Brain pericyte (primary cell): ENCODE measurements around the gene PTPRD.

Experiments
- DNase-seq: peaks from one replicate; pipeline ENCODE4 v3.0.0-alpha.2; 2012; ENCODE audit warnings: low read depth, low spot score

PTPRD gene

GRCh38 chr9:9754186-9754585 lies 858.6 kb downstream of the PTPRD start:
- DNase-seq: no peak

DNA sequence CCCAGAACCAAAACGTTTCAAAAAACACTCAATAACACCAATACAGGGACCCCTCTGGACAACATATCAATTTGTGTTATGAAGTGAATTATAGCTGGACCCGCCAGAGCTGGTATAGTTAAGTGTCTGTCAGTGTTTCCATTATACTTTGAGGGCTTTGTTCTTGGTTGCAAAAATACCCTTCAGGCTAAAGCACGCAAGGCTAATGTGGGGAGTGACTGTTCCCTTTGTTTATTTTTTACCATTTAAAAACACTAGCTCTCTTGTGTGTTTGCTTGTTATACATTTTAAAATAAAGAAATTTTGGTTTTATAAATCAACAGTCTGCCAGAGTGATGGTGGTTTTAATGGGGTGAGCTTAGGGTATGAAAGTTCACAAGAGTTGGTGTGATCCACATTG lies 859.5 kb downstream of the PTPRD start:
- DNase-seq: no peak

DNA sequence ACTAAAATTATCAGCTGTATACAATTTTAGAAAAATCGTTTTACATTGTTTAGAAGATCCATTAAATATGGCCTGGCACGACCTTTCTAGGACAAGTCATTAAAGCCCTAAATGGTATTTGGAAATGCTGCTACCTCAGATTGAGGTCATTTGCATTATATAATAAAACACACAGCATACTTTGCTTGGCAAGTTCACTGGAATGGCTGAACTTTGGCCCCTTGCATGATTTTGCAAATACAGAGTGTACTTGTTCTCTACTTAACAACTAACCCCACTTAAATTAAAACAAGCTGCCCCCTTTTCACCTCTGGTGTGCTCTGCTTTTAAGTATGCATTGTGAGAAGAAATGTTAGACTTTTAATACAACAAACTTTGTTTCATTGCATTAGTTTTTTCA lies 860.1 kb downstream of the PTPRD start:
- DNase-seq: no peak

GRCh38 chr9:9751996-9752395 lies 860.8 kb downstream of the PTPRD start:
- DNase-seq: no peak

- no peak for DNase-seq
Observed at GRCh38 chr9:9750719-9751118, 862.1 kb downstream of the PTPRD start.

- DNase-seq: no peak
Observed at GRCh38 chr9:9749591-9749990, 863.2 kb downstream of the PTPRD start.

- DNase-seq: no peak
Observed at GRCh38 chr9:9747787-9748186, 865.0 kb downstream of the PTPRD start.

GRCh38 chr9:9746826-9747225 lies 866.0 kb downstream of the PTPRD start:
- DNase-seq: no peak

- DNase-seq: no peak
Observed at GRCh38 chr9:9743822-9744221, 869.0 kb downstream of the PTPRD start.

DNA sequence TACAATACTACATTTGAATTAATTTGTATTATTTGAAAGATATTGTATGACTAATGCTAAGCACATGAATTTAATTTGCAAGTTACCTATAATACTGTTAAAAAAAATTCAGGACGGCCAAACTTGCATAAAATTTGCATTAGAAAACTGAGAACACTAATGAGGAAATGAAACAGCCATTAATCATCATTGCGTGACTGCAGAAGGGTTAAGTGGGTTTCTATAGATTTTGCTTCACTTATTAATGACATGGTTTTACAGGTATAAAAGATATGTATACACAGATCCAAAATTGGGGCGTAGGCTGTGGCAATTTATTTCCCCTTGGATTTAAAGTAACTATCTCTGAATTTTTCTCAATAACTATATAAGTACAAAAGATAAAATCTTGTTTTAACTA lies 882.6 kb downstream of the PTPRD start:
- no peak for DNase-seq

DNA sequence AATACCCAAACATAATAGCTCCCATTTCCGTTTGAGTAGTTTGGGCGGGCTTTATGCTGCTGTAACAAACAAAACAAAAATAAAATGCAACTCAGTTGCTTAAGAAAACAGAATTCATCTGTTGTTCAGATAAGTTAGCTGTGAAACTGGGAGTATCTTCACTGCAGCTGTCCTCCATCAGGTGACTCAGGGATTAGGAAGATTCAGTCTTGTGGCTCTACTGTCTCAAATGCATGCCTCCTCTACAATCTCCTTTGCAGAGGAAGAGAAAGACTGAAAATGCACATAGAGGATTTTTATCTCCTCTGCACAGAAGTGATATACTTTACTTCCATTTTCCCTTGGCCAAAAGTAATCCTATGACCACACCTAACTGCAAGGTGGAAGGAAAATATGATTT lies 883.7 kb downstream of the PTPRD start:
- no peak for DNase-seq

DNA sequence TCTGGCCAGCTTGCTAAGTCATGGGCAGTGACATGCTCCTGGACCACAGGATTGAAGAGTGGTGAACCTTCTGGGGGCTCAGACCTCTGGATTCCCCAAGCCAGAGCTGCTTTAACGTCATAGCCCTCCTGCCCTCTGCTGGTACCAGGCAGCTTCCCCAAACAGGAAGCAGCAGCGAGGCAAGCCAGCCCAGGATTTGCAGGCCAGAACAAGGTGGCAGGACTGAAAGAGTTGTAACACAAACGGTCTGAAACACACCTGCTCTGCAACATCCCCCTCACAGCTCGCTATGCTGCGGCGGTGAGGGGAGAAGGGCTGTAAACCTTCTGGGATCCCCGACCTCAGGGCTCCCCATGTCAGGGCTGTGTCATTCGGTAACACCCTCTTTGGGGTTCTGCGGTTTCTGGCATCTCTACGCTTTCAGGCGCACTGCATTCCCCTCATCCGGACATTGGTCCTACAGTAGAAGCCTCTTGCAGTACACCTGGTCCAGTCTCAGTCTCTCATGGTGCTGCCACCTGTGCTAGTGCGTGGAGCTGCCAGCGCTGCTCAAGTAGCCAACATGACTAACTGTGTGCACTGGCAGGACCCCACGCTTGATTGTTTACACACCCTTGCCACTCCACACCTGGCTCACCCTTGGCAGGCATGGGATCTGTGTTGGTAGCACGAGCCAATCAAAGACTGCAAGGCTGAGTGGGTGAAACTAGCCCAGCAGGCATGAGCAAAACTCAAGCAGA lies 893.3 kb downstream of the PTPRD start:
- no peak for DNase-seq

- DNase-seq: no peak
Observed at GRCh38 chr9:9718691-9719090, 894.1 kb downstream of the PTPRD start.

DNA sequence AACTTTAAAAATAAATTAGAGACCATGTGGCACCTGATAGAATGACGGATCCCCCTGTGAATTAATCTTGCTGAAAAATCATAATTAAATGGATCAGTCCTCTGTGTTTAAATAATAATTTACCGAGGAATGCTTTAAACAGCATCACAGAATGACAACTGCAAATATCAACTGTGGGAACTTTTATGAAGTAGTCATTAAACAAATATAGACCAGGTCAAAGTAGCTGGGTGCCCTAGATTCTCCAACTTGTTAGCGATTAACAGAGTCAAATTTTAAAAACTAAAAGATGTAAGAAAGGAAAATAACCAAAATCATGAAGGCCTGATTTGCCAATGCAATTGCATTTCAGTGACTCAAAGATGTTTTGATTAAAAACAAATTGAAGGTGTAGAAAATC lies 933.4 kb downstream of the PTPRD start:
- DNase-seq: no peak

DNA sequence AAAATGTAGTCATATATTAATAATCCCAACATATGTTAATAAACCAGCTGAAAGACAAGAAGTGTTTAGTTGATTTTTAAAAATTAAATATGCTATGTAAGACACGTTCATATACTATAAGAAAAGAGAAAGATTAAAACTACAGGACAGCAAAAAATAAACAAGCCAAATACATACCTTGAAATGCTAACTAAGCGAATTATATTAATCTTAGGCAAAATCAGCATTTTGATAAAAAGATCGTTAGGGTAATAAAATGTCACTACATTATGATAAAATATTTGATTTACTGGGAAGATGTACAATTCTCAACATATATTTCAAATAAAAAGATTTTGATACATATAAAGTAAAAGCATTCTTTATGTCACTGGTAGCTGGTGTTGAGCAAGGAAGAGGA lies 938.3 kb downstream of the PTPRD start:
- DNase-seq: no peak

- DNase-seq: no peak
Observed at GRCh38 chr9:9670454-9670853, 942.3 kb downstream of the PTPRD start.

- DNase-seq: no peak
Observed at GRCh38 chr9:9645006-9645405, 967.8 kb downstream of the PTPRD start.

DNA sequence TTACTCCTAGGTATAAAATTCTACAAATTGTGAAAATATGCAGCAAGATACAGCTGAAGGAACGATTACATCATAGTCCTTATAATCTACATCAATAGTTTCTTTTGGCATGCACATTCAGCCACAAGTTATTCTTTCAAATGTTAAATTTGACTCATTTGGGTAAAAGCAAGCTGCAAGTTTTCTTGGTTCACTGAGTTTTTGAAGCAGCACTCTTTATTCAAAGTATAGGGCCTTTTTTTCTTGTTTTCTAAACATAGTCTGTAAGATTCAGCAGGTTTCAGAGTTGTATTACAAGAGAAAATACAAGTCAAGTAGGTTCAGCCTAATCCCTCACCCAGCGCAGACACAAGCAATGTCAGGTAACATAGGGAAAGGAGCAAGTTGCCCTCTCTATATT lies 981.5 kb downstream of the PTPRD start:
- no peak for DNase-seq

DNA sequence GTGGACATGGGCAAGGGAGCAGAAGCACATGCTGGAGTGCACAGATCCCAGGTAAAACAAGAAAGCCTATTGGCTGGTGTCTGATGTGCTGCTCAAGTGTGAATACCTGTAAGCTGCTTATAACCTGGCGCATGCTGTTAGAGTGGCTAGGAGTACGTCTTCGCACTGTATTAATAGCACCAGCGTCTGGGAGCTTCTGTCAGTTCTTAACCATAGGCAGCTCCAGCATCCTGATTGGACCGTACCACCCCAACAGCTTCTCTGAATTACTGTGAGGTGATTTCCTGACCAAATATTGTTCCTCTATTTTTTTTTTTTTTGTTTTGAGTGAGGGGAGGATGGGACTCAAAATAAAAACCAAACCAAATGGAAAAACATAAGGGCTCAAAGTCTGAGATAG lies 987.6 kb downstream of the PTPRD start:
- no peak for DNase-seq

GRCh38 chr9:9623506-9623905 lies 989.3 kb downstream of the PTPRD start:
- no peak for DNase-seq

- no peak for DNase-seq
Observed at GRCh38 chr9:9621355-9621940, 991.4 kb downstream of the PTPRD start.

DNA sequence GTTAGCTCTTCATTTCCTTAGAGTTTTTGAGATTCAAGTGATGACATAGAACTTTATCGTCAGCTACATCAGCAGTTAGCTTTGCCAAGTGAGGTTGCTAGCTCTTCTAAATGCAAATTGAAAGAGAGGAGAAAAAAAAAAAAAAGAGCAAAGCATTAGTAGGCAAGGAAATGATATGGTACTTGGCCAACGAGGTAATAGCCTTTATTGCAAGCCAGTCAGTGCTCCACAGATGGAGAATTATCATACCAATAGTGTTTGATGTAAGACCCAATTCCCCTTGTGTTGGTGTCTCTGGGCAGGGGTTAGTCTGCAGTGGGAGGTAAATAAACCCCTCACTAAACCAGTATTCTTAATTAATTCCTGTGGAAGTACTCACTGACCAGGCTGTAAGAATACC lies 992.1 kb downstream of the PTPRD start:
- DNase-seq: no peak

DNA sequence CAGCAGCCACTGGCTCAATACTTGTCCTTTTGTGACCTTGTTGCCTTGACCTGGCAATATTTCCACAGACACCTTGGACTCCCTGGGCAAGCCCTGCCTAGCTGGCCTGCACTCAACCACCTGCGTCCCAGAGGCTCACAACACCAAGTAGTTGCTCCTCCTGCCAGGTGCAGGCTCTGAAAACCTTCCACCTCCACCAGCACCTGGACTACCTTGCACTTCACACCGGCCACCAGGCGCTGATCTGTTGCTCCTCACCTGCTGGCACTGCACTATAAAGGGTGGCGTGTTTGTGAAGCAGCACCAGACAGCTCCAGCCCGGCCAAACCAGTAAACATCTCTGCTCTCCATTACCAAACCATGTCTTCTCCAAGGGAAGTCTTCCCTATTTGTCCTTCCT lies 997.7 kb downstream of the PTPRD start:
- DNase-seq: no peak

- no peak for DNase-seq
Observed at GRCh38 chr9:9614607-9615006, 998.2 kb downstream of the PTPRD start.
